HT1080 (cell line): Measurements from ENCODE around the gene GTF2H1. TPM values are rescaled to one million over a fixed set of nuclear protein-coding genes. Genes with fewer than 3 reads are reported as not detected.
"Not testable (repeated sequence)": the region's sequence is repeated elsewhere in the genome, so short reads cannot be mapped to it uniquely, and the experiment has no call there.

Experiments
- DNase-seq: peaks from one replicate; pipeline ENCODE4 v3.0.0-alpha.2; 2015; ENCODE audit warnings: low read depth
- total RNA-seq: library from RNA; depleted of rRNA; stranded (reverse); fragments of >200 nt; shearing (Covaris generic); gene quantifications from 2 replicates; pipeline ENCODE4 v1.2.3, GENCODE V29; 2014

Gene GTF2H1
- total RNA-seq, 1 experiment from 2014 or later, result 85.8 TPM

GRCh38 chr11:18372201-18372600, 49.8 kb downstream of the GTF2H1 start:
- no peak for DNase-seq

DNA sequence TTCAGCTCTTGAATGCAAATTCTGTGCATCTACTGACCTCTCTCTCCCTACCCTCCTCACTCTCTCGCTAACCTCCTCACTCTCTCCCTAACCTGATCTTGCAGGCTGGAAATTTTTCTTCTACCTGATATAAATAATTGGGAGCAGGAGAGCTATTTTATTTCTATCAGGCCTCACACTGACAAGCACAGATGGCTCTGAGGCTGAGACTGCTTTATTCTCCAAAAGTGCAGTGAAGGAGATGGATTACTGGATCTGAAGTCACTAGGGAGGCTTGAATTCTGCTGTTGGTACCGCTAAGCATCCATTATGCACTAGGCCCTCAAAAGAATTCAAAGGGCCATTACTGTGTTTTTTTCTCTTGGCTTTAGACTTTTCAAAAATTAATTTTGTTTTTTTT, 52.6 kb downstream of the GTF2H1 start:
- no peak for DNase-seq

DNA sequence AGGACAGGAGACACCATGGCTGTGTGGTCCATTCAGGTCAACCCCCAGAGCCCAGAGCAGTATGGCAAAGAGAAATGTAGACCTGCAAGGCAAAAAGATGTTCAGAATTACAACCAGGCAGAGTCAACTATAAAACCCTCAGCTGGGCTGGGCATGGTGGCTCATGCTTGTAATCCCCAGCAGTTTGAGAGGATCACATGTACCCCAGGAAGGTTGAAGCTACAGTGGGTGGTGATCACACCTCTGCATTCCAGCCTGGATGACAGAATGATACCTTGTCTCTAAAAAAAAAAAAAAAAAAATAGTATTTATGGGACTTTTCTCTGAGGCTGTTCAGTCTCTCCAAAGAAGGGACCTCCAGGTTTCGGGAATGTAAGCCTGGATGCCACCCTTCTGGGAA, 53.6 kb downstream of the GTF2H1 start:
- no peak for DNase-seq

DNA sequence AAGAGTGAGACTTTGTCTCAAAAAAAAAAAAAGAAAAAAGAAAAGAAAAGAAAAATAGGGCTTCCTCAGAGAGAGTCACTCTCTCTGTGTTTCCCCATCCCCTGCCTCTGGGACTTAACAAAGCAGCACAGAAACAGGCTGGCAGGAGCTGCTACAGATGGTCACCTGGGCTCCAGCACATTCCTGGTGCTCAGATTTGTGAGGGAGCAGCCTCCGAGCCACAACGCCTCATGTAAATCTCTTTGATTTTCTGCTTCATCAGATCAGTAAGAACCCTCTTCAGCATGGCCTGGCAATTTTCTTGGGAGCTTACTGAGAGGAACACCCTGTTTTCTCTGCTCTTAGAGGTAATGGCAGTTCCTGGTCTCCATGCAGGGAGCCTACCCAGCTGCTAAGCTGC, 56.8 kb downstream of the GTF2H1 start:
- DNase-seq, result no peak

DNA sequence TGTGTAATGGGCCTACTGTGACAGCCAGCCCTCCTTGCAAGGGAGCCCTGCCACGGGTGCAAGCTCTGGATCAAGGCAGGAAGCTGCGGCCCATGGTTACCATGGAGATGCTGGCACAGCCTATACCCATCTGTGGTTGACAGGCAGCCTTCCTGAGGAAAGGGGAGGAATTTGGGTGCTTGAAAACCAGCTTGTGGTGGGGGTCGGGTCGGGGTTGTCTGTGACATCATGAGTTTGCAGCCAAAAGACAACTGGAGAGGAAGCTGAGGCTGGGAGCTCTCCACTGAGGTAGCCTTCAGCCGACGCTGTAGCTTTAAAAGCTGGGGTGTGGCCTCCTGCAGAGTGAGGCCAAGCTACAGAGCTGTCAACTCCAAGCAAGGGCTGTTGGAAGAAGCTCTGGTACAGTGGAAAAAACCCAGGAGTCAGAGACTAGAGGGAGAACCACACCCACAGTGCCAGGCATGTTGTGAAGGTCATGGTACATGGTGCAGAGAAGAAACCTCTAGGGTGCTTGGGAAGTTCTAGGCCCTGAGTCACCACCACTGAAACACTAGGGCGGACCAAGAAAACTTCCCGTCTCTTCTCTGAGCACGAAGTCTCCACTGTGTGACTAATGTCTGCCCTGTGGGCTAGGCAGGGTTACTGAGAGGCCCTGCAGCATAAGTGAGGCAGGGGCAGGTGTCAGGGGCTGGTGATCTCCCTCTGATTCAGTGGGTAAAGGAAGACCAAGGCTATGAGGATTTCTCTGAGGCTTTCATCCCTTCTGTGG, 61.2 kb downstream of the GTF2H1 start:
- peak; percentile 99 for DNase-seq

GRCh38 chr11:18384157-18384641, 61.8 kb downstream of the GTF2H1 start:
- DNase-seq, result peak; percentile 91

GRCh38 chr11:18390088-18390487, 67.7 kb downstream of the GTF2H1 start:
- DNase-seq, result no peak

DNA sequence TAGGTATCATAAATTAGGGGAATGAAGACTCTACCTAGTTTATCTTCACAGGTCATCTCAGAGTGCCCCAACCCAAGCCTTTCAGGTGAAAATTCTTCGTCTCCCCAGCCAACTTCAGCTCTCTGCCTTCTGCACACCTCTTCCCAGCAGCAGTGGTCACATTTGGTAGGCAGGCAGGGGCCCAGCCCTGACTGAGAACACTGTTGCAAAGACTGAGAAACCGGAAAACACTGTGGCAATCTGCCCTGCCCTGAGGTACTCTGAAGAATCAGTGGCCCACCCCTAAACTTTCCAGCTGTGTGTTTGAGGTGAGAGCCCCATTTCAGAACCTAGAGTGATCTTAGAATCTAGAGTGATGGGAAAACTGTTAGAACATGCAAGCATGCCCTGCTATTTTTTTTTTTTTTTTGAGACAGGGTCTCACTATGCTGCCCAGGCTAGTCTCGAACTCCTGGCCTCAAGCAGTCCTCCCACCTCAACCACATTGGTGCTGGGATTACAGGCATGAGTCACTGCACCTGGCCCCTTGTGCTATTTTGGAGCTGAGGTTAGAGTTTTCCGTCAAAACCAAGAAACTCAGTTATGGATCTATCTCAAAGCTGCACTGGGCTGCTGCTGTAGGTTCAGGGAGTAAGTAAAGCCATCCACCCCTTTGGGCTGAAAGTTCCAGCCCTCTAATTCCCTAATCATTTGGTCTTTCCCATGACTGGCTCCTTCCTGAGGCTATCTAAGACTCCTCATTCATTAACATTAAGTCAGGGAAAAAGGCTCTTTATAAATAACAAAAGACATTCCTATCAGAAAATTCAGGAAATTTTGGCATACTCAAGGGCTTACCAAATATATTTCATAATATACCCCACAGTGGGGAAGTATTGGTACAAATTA, 70.3 kb downstream of the GTF2H1 start:
- peak; percentile 6 for DNase-seq

- no peak for DNase-seq
Measured at GRCh38 chr11:18393581-18394274, 71.4 kb downstream of the GTF2H1 start.

- peak; percentile 98 for DNase-seq
Measured at GRCh38 chr11:18394275-18394927, 72.0 kb downstream of the GTF2H1 start, which contains the start of gene LDHA. TSS of gene LDHA (plus strand) at chr11:18394563. CDS start at chr11:18396843, 2,280 bp downstream.

DNA sequence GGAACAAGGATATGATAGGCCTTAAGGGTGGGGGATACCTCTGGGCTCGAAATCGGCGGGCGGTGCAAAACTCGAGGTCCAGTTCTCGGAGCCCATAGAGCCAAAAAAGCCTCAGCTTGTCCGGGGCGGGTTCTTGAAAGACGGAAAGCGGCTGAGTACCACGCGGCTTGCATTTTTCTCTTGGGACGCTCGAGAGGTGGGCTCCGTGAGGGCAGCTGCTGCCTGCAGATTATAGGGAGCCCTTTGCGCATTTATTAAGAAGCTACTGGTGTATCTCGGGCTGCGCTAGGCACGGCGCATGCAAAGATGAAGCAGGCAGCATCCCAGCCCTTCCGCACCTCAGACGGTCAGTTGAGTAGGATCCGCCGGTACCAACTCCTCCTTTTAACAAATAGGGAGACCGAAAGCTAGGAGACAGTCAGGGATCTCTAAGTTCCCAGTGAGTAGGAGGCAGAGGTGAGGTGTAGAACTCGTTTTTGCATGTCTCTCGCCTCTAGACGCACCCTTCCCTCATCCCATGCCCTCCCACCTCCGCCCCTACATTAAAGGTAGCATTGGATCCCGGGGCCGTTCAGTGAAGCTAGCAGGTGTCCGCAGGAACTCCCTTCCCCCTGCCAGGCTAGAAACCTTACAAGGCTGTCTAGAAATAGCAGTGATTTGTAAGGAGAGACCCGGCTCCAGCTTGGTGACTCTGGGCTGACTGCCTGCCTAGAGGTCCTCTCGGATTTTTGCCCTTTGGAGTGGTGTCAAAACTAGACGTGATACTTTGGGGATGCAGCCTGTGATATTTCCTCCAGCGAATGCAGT, 72.8 kb downstream of the GTF2H1 start:
- no peak for DNase-seq

GRCh38 chr11:18395735-18396504, 73.6 kb downstream of the GTF2H1 start:
- peak; percentile 99 for DNase-seq

DNA sequence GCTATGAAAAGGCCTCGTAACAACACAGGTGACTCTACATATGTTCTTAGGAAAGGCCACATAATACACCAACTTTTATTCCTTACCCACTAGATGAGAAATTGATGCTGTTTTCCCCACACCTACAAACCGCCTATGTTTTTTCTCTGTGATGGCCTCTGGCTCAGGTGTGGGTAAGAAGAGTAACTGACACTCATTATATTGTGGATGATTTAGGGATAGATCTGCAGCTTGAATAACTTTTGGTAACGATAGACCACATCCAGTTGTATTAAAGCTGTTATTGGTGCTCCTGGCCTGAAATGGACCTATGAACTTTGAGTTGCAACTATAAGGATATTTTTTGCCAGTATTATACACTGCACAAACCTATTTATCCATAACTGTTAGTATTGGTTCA, 75.6 kb downstream of the GTF2H1 start:
- DNase-seq, result no peak

GRCh38 chr11:18401077-18401476, 78.7 kb downstream of the GTF2H1 start:
- DNase-seq, result not testable (repeated sequence)

- no peak for DNase-seq
Measured at GRCh38 chr11:18404062-18404461, 81.7 kb downstream of the GTF2H1 start.

GRCh38 chr11:18407400-18407799, 85.0 kb downstream of the GTF2H1 start:
- peak; percentile 56 for DNase-seq

- DNase-seq, result peak; percentile 13
Measured at GRCh38 chr11:18408558-18409291, 86.4 kb downstream of the GTF2H1 start.

- no peak for DNase-seq
Measured at GRCh38 chr11:18416459-18416858, 94.1 kb downstream of the GTF2H1 start.
